Measurements from ENCODE around the gene SP7.
"Not testable (repeated sequence)": the region's sequence is repeated elsewhere in the genome, so short reads cannot be mapped to it uniquely, and the experiment has no call there.

Gene SP7

DNA sequence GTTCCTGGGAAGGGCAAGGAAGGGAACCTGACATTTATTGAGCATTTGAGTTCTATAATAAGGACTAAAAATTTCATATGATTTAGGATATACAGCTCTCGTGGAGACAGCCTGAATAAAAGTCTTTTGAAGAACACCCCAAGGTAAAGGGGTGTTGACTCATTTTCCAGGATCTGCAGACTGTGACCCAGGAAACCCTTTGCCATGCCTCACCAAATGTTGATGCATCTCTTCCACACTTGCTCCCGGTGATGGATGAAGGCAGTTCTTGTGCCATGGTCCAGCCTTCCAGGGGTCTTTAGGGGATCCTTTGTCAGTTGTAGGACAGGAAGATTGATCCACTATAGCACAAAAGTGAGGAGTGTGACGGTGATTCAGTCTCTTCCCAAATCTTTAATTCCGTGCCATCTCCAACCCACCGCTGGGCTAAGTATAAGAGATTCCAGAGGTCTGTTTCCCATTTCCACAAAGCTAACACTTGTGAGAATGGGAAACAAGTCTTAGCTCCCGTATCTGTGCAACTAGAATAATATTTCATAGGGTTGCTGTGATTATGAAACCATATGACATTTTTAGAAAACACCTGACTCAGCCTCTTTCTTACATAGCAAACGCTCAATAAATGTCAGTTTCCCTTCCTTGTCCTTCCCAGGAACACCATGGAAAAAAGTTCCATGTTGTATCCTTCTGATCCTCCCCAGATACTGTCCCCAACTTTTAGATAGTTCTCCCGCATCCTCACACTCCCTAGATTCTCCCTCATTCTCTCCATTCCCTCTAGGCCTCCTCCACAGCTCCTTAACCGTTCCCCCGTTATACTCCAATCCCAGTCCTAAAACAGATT lies 15.6 kb downstream of the SP7 start:
- DNase-seq: no peak

- no peak for DNase-seq
These were observed 22.2 kb downstream of the SP7 start for GRCh38 chr12:53313996-53314395.

- no peak for DNase-seq
These were observed 27.9 kb downstream of the SP7 start for GRCh38 chr12:53308276-53308675.

DNA sequence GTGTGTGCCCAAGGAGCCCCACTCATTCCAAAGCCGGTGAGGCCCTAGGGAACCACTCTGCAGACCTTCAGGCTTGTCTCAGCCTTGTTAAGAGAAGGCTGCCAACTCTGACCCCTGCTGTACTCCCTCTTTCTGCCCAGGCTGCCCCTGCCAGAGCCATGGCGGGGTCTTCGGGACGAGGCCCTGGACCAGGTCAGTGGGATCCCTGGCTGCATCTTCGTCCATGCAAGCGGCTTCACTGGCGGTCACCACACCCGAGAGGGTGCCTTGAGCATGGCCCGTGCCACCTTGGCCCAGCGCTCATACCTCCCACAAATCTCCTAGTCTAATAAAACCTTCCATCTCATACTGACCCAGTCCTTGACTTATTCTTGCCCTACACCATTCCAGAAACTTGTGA lies 29.3 kb downstream of the SP7 start:
- DNase-seq: no peak

GRCh38 chr12:53302903-53303302 lies 33.3 kb downstream of the SP7 start:
- DNase-seq: no peak

- DNase-seq: peak; percentile 42
These were observed 36.0 kb downstream of the SP7 start for GRCh38 chr12:53300187-53300586.

- peak; percentile 88 for DNase-seq
These were observed 36.5 kb downstream of the SP7 start, which contains the start of gene MYG1 for GRCh38 chr12:53299454-53300180. TSS of gene MYG1 (plus strand) at chr12:53299695. CDS start at chr12:53299738, 43 bp downstream.

- peak; percentile 73 for DNase-seq
These were observed 37.1 kb downstream of the SP7 start for GRCh38 chr12:53299101-53299453.

- DNase-seq: peak; percentile 73
These were observed 38.0 kb downstream of the SP7 start for GRCh38 chr12:53298164-53298563.

GRCh38 chr12:53297106-53297505 lies 39.0 kb downstream of the SP7 start:
- not testable (repeated sequence) for DNase-seq

GRCh38 chr12:53295891-53296219 lies 40.3 kb downstream of the SP7 start:
- DNase-seq: no peak

DNA sequence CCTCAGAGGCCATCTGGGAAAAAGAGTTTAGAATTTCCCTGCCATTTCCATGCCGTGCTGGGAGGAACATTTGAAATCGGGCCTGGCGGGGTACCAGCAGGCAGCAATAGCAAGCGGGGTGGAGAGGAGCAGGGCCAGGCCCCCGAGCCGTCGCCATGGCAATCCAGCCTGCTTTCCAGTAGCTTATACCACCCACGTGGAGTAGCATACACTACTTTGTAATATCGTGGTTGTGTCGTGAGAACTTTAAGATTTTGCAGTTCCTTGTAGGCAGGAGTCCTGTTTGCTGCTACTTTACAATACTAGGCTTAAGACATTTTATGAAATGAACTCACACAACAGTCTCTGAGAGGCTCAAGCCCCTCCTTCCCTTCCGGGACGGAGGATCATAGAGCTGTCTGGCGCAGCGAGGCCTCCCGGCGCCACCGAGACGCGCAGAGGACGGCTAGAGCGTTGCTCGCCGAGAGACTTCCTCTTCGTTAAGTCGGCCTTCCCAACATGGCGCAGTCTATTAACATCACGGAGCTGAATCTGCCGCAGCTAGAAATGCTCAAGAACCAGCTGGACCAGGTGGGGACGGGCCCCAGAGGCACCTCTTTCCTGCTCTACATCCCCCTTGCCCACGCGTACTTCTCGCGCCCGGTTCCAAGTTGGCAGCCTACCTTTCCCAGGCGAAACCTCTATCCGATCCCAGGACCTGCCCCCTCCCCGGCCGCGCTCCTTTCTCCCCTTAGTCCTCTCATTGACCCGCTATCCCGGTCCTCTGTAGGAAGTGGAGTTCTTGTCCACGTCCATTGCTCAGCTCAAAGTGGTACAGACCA lies 40.9 kb downstream of the SP7 start, which contains the start of gene PFDN5:
PFDN5 (plus strand) TSS at position 473 of the 821 bp plus-strand sequence; CDS start at position 499, 26 bp downstream.
- peak; percentile 89 for DNase-seq

GRCh38 chr12:53292426-53292825 lies 43.7 kb downstream of the SP7 start:
- DNase-seq: no peak

GRCh38 chr12:53290661-53291060 lies 45.5 kb downstream of the SP7 start:
- DNase-seq: no peak

DNA sequence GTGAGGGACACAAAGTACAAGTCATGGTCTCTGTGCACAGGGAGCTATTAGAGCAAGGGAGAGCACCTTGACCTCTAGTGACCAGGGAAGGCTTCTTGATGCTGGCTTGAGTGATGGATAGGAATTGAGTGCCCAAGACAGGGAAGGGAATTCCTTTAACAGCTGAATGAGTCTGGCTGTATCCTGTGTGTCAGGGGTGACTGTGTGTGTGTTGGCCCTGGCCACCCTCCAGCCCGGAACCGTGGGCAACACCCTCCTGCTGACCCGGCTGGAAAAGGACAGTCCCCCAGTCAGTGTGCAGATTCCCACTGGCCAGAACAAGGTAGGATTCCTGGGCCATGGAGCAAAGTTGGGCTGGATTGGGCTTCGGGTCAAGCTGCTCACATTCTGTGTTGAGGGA lies 46.3 kb downstream of the SP7 start:
- no peak for DNase-seq

DNA sequence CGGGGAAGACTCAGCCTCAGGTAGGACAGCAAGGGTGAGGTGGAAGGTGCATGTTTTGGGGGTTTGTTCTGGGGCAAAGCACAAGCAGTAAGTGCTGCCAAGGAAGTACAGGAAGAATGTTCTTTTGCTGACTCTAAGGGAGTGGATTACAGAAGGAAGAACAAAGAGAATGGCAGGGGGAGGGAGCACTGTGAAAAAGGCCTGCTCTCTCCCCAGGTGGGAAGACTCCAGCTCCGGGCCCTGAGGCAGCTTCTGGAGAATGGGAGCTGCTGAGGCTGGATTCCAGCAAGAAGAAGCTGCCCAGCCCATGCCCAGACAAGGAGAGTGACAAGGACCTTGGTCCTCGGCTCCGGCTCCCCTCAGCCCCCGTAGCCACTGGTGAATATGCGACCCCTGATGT lies 47.8 kb downstream of the SP7 start:
- DNase-seq: no peak

DNA sequence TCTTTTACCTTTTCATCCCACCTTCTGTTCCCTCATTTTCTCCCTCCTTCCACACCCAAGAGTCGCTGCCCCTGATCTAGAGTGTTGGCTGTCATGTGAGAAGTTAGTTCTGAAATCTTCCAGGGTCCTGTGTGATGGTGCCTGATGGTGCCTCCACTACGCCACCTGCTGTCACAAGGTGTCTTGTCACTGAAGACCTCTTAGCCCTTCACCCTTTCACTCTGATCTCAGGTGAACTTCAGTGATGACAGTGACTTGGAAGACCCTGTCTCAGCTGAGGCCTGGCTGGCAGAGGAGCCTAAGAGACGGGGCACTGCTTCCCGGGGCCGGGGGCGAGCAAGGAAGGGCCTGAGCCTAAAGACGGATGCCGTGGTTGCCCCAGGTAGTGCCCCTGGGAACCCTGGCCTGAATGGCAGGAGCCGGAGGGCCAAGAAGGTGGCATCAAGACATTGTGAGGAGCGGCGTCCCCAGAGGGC lies 48.4 kb downstream of the SP7 start:
- DNase-seq: peak; percentile 48

DNA sequence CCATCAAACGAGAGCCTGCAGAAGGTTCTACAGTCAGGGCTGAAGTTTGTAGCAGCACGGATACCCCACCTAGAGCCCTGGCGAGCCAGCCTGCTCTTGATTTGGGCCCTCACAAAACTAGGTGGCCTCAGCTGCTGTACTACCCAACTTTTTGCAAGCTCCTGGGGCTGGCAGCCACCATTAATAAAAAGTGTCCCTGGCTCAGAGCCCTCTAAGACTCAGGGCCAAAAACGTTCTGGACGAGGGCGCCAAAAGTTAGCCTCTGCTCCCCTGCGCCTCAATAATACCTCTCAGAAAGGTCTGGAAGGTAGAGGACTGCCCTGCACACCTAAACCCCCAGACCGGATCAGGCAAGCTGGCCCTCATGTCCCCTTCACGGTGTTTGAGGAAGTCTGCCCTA lies 49.7 kb downstream of the SP7 start:
- DNase-seq: no peak

DNA sequence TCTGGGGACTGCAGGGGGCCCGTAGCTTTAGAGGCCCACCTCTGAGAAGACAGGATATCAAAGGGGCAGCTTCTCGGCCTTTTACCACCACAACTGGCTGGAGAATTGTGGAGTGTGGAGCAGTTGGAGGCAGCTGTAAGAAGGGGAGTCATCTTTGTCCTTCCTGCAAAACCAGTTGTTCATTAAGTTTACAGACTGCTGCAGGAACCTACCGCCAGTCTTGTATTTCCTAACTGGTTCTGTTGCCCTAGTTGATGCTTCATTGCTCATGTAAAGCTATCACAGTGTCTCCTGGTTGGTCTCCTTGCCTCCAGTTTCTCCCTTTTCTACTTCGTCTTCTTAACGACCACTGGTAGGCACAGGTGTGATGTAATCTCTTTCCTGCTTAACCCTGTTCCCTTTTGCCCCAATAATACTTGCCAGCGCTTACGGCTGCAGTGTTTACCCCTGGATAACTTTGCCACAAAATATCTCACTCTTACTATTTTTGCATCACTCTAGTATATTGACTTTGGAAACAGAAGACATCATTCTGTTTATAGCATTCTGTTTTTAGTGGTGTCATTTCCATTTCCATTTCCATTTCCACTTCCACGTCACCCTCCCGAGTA lies 56.2 kb downstream of the SP7 start:
- no peak for DNase-seq

DNA sequence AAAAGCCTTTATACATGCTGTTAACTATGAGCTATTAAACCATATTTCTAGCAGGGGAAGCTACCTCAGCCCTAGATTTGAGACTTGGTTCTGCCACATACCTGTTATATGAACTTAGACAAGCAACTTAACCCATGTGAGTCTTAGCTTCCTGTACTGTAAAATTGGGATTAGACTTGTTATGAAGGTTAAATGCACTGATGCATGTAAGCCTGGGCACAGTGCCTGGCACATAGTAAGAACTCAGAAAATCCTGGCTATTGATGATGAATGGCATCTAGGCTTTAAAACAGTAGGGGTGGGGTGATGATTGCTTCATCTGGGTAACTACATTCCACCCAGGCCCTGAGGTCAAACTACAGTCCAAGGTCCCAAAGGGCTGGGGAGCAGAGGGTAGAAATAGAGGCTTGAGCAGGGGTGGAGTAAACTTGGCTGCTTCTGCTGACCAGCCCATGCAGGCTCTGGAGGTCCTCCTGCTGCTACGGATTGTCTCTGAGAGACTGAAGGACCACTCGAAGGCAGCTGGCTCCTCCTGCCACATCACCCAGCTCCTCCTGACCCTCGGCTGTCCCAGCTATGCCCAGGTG lies 56.8 kb downstream of the SP7 start:
- DNase-seq: no peak

DNA sequence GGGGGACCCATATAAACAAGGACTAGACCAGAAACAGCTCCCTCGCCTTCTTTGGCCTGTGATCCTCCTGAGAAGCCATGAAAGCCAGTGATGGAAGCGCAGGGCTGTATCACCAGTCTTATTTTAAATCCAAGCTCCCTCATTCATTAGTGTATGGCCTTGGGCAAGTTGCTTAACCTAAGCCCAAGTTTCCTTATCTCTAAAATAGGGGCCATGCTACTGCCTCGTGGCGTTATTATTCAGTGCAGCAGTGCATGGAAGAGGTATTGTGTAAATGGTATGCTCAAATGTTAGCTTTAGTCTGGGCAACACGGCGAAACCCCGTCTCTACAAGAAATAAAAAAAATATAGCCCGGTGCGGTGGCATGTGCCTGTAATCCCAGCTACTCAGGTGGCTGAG lies 58.2 kb downstream of the SP7 start:
- DNase-seq: no peak
